Stimulated activated CD4-positive, alpha-beta T cell treated with anti-CD3 and anti-CD28 coated beads, TNF-alpha, amount 100 ng/mL, for 4 hours (primary cell): ENCODE measurements around the gene MYB.

Source experiments
- DNase-seq, 3 experiments: peaks; one replicate each; pipeline ENCODE4 v3.0.0-alpha.2; 2020; ENCODE audit warnings: low read depth in 3 of 3

MYB gene

GRCh38 chr6:135250751-135251497 is 69.8 kb downstream of the MYB start:
- DNase-seq: no peak

GRCh38 chr6:135251498-135252441 is 70.7 kb downstream of the MYB start:
- no peak for DNase-seq

- no peak for DNase-seq
These were observed 73.4 kb downstream of the MYB start for GRCh38 chr6:135254471-135254870.

DNA sequence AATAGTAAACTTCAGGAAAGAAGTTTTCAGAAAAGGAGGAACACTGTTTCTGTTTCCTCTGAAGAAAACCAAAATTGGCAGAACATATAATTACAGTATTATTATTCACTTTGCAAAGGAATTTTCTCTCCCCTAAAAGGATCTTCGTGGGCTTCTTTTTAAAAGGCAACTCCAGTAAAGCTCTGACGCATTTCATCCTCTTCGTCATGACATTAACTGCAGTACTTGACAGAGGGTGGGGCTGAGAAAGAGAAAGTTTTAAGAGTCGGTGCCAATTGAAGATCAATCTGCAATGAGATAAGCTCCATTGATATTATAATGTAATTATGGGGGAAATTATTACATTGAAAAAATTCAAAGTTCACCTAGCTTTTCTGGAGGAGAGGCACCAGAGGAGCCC is 75.8 kb downstream of the MYB start:
- no peak for DNase-seq

GRCh38 chr6:135257631-135258405 is 76.7 kb downstream of the MYB start:
- DNase-seq: no peak

DNA sequence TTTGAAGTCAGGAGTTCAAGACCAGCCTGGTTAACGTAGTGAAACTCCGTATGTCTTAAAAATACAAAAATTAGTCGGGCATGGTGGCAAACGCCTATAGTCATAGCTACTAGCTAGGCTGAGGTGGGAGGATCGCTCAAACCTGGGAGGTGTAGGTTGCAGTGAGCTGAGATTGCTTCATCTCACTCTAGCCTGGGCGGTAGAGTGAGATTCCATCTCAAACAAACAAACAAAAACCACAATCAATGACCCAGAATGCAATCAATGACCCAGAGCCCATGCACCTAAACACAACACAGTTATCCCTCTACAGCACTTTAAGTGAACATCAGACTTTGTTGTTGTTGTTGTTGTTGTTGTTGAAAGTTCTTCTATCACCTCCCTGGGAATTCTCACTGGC is 77.9 kb downstream of the MYB start:
- DNase-seq: no peak

DNA sequence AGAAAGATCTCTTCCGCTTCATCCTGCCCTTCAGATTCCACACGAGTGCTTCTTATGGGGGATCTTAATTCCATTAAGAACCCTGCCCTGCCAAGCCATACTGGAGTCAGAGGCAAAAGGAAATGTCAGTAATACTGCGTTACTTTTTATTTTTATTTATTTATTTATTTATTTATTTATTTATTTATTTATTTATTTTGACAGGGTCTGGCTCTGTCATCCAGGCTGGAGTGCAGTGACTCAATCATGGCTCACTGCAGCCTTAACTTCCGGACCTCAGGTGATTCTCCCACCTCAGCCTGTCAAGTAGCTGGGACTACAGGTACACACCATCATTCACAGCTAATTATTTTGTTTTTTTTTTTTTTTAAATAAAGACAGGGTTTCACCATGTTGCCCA is 79.5 kb downstream of the MYB start:
- no peak for DNase-seq

GRCh38 chr6:135261872-135262725 is 81.0 kb downstream of the MYB start:
- DNase-seq: no peak

DNA sequence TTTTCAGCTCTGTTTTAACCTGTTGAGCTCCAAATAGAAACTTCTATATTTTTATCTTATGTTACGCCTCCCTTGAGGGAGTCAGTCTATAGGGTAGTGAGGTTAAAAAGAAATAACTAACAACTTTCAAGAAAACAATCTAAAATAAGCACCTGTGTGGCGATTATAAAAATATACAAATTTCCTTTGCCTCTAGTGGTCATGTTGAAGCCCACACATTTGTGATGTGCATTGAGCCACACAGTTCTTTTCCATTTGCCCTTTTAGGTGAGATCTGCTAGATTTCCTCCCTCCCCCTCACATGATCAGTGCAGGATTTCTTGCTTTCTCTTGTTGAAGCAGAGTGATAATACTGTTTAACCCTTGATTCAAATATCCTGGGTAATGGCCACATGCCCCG is 84.2 kb downstream of the MYB start:
- no peak for DNase-seq

DNA sequence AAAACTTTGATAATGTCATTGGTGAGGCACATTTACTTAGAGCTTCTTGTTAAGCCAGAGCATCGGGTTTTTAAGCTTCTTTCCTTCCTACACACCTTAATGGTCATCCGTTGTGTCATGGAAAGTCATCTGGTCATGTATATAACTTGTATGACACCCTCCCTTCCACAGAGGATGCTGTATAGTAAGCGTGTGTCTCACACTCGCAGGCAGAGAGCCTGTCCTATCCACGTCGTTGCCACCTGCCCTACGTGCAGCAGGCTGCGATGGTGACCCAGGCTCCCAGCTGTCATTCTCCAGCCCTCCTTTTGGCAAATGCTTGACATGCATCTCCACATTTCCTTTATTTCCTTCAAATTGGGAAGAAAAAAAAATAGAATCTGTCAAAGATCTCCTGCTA is 85.6 kb downstream of the MYB start:
- DNase-seq: no peak

- DNase-seq: no peak
These were observed 86.0 kb downstream of the MYB start for GRCh38 chr6:135267085-135267484.

DNA sequence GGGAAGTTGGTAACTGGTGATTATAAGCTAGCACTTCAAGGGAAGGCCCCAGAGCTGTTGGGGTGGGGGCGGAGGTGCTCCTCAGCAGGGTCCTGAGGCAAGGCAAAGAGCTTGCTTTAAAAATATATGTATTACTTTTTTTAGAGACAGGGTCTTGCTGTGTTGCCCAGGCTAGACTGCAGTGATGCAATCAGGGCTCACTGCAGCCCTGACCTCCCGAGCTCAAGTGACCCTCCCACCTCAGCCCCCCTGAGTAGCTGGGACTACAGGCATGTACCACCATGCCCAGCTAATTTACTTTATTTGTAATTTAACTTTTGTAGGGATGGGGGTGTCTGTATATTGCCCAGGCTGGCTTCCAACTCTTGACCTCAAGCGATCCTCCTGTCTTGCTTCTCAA is 87.2 kb downstream of the MYB start:
- DNase-seq: no peak

DNA sequence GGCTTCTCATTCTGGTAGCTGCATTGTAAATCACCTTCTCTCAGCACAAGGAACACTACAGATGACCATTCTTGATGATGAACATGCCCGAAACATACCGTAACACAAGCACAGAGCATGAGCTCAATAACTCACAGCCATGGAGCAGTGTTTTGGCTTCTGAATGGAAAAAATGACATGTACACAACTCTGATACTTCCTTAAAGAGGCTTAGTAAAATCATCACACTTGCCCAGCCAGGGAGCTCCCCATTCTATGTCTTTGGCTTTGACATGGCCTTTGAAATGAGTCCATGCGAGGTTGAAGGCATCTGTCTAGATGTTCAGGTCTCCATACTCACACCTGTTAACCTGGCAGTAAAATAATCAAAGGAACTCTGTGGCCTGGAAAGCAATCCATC is 87.6 kb downstream of the MYB start:
- no peak for DNase-seq
